HepG2 (cell line): ENCODE results near the gene OLR1. TPM values are rescaled to one million over a fixed set of nuclear protein-coding genes. Genes with fewer than 3 reads are reported as not detected.

Experiments used
- ATAC-seq: fragments of 200-7000 bp; cut with Tn5 transposase; 3 replicates; pipeline ENCODE4 v1.9.1; 2020; ENCODE audit warnings: mild to moderate bottlenecking, moderate library complexity
- BruUV-seq: library from RNA; stranded (reverse); fragments of 400-500 nt; replicated peaks from 2 replicates; lab custom pipeline; 2021; lab: Mats Ljungman, UMichigan
- CTCF ChIA-PET: fragments of 300-600 bp; formaldehyde crosslinking; extraction: SDS; loops from one replicate; lab custom pipeline; 2021; ENCODE audit warnings: low total read pairs, inconsistent platforms, low intra/inter-chr PET ratio; lab: Yijun Ruan, JAX
- POLR2A ChIA-PET: fragments of 350-600 bp; sonication (Branson Sonifier 250); formaldehyde crosslinking; loops from one replicate; lab custom pipeline; 2020; ENCODE audit warnings: antibody characterized with exemption, inconsistent platforms; lab: Yijun Ruan, JAX
- DNase-seq: peaks from one replicate; pipeline ENCODE4 v3.0.0-alpha.2; 2015; ENCODE audit warnings: low spot score
- FAIRE-seq: peaks from 3 replicates; lab custom pipeline; 2011; peaks lifted over from hg19 to GRCh38; lab: Jason Lieb, UNC
- H2AFZ ChIP-seq: one replicate; pipeline ENCODE4 v1.6.1; 2011; ENCODE audit warnings: low read length, inconsistent platforms
- H3K27ac ChIP-seq: fragments of 300-600 bp; 3 replicates; pipeline ENCODE4 v1.8.0; 2011; ENCODE audit warnings: mixed run types, mild to moderate bottlenecking, mixed read lengths, low read length, inconsistent platforms; ENCODE audit not compliant: insufficient read depth; ENCODE audit errors: extremely low read length
- H3K27me3 ChIP-seq, 2 experiments: fragments of 200-600 bp in 1 of 2; 2 replicates in 1 of 2; 3 replicates in 1 of 2; pipeline versions ENCODE4 v1.6.0 to v1.8.0; 2011; ENCODE audit warnings: low read length in 2 of 2, mild to moderate bottlenecking in 2 of 2, moderate library complexity in 2 of 2, inconsistent platforms in 1 of 2; ENCODE audit not compliant: insufficient read depth in 2 of 2, control insufficient read depth in 1 of 2
- H3K36me3 ChIP-seq, 2 experiments: fragments of 200-600 bp in 1 of 2; replicated peaks in 1 of 2; 2 replicates in 1 of 2; 3 replicates in 1 of 2; pipeline versions ENCODE4 v1.5.1 to v1.8.0; 2011; ENCODE audit warnings: low read length in 2 of 2, inconsistent platforms in 1 of 2; ENCODE audit not compliant: insufficient read depth in 2 of 2, control insufficient read depth in 1 of 2
- H3K4me1 ChIP-seq: 2 replicates; pipeline ENCODE4 v1.5.1; 2012; ENCODE audit warnings: low read length, inconsistent platforms; ENCODE audit not compliant: insufficient read depth
- H3K4me2 ChIP-seq: 2 replicates; pipeline ENCODE4 v1.6.0; 2011; ENCODE audit warnings: low read depth, low read length, inconsistent platforms
- H3K4me3 ChIP-seq, 3 experiments: fragments of 200-600 bp in 1 of 3; sonication (generic), shearing (Covaris generic) in 1 of 3; replicated peaks in 1 of 3; 2 replicates each; pipeline ENCODE4 v1.5.1; 2011 to 2016; ENCODE audit warnings: low read length in 3 of 3, inconsistent platforms in 2 of 3, low read depth in 2 of 3, mild to moderate bottlenecking in 2 of 3, control low read depth in 1 of 3, mixed read lengths in 1 of 3; ENCODE audit not compliant: insufficient read depth in 1 of 3
- H3K79me2 ChIP-seq: one replicate; pipeline ENCODE4 v1.6.1; 2011; ENCODE audit warnings: low read length, inconsistent platforms; ENCODE audit not compliant: insufficient read depth
- H3K9ac ChIP-seq: 2 replicates; pipeline ENCODE4 v1.6.0; 2011; ENCODE audit warnings: mild to moderate bottlenecking, low read depth, low read length, inconsistent platforms; ENCODE audit not compliant: insufficient read depth
- H3K9me3 ChIP-seq: 2 replicates; pipeline ENCODE4 v1.5.1; 2012; ENCODE audit warnings: mild to moderate bottlenecking, low read length
- H4K20me1 ChIP-seq: 2 replicates; pipeline ENCODE4 v1.6.0; 2011; ENCODE audit warnings: inconsistent platforms, mild to moderate bottlenecking, low read length, moderate library complexity; ENCODE audit not compliant: insufficient read depth
- ATF6 ChIP-seq: sonication (generic); formaldehyde crosslinking; conservative IDR thresholded peaks from 2 replicates; pipeline ENCODE4 v1.4.0; 2020; ENCODE audit warnings: missing genetic modification reagents
- CBFB ChIP-seq: sonication (generic); formaldehyde crosslinking; IDR thresholded peaks from 2 replicates; pipeline ENCODE4 v1.4.0; 2020; ENCODE audit warnings: missing genetic modification reagents
- CERS6 ChIP-seq: sonication (generic); formaldehyde crosslinking; IDR thresholded peaks from 2 replicates; pipeline ENCODE4 v1.5.0; 2020; ENCODE audit warnings: missing genetic modification reagents
- CREB3 ChIP-seq: sonication (generic); formaldehyde crosslinking; IDR thresholded peaks from 2 replicates; pipeline ENCODE4 v1.5.0; 2020; ENCODE audit warnings: missing genetic modification reagents
- FOXJ3 ChIP-seq: sonication (generic); formaldehyde crosslinking; IDR thresholded peaks from 2 replicates; pipeline ENCODE4 v1.4.0; 2020; ENCODE audit warnings: missing genetic modification reagents, mild to moderate bottlenecking, borderline replicate concordance
- PHF21A ChIP-seq: sonication (generic); formaldehyde crosslinking; IDR thresholded peaks from 2 replicates; pipeline ENCODE4 v1.5.0; 2020; ENCODE audit warnings: mild to moderate bottlenecking, missing genetic modification reagents
- SMARCC2 ChIP-seq: fragments of 450-650 bp; IDR thresholded peaks from 2 replicates; pipeline ENCODE4 v1.6.1; 2017; ENCODE audit warnings: antibody characterized with exemption, mild to moderate bottlenecking
- SP4 ChIP-seq: sonication (generic); formaldehyde crosslinking; IDR thresholded peaks from 2 replicates; pipeline ENCODE4 v1.8.1; 2023; ENCODE audit warnings: mild to moderate bottlenecking, missing genetic modification reagents
- TP53 ChIP-seq: sonication (generic); formaldehyde crosslinking; conservative IDR thresholded peaks from 2 replicates; pipeline ENCODE4 v1.4.0; 2020; ENCODE audit warnings: missing genetic modification reagents
- ZNF101 ChIP-seq: sonication (generic); formaldehyde crosslinking; IDR thresholded peaks from 2 replicates; pipeline ENCODE4 v1.4.0; 2020; ENCODE audit warnings: mild to moderate bottlenecking, low read depth, missing genetic modification reagents, borderline replicate concordance
- ZNF382 ChIP-seq: sonication (generic); formaldehyde crosslinking; IDR thresholded peaks from 2 replicates; pipeline ENCODE4 v1.5.0; 2020; ENCODE audit warnings: missing genetic modification reagents, mild to moderate bottlenecking, borderline replicate concordance
- ZNF510 ChIP-seq: sonication (generic); formaldehyde crosslinking; IDR thresholded peaks from 2 replicates; pipeline ENCODE4 v1.4.0; 2020; ENCODE audit warnings: low read depth, mild to moderate bottlenecking, missing genetic modification reagents
- ZNF784 ChIP-seq: sonication (generic); formaldehyde crosslinking; IDR thresholded peaks from 2 replicates; pipeline ENCODE4 v1.5.1; 2020; ENCODE audit warnings: missing genetic modification reagents, mild to moderate bottlenecking, borderline replicate concordance
- ZSCAN30 ChIP-seq: sonication (generic); formaldehyde crosslinking; IDR thresholded peaks from 2 replicates; pipeline ENCODE4 v1.5.0; 2020; ENCODE audit warnings: mild to moderate bottlenecking, missing genetic modification reagents
- WGBS: methylation state at CpG from one replicate; pipeline ENCODE4 v1.1.6; 2017; ENCODE audit warnings: low lambda C conversion rate; 5-methylcytosine and 5-hydroxymethylcytosine counted together
- in situ Hi-C: cut with HindIII; loops from 2 replicates; pipeline ENCODE4 v1.10.0; 2017; ENCODE audit warnings: low pct_unique_long_range_greater_than_20kb; ENCODE audit not compliant: extremely low pct_ligation_motif_present
- intact Hi-C: fragments of 100-400 bp; cut with micrococcal nuclease; formaldehyde crosslinking; loops from one replicate; pipeline ENCODE4 v1.10.0; 2022; ENCODE audit not compliant: unreplicated experiment
- polyA plus RNA-seq, 8 experiments: library from polyadenylated mRNA; depleted of rRNA in 3 of 8; stranded (reverse) in 7 of 8; unstranded in 1 of 8; fragments of >200 nt; fragmentation: Illumina TruSeq in 4 of 8; extraction: Trizol in 4 of 8; gene quantifications; 2 replicates each; pipeline versions ENCODE4 v1.2.1 to v1.2.3, GENCODE V29; 2011 to 2016; ENCODE audit warnings: low read depth in 4 of 8, missing spikeins in 1 of 8, mixed read lengths in 1 of 8; ENCODE audit not compliant: insufficient read depth in 1 of 8
- total RNA-seq, 5 experiments: library from RNA; depleted of rRNA; stranded (reverse); fragments of >200 nt; fragmentation: Illumina TruSeq; extraction: Trizol; gene quantifications; 2 replicates each; pipeline ENCODE4 v1.2.3, GENCODE V29; 2016; ENCODE audit warnings: low read depth in 1 of 5

The OLR1 gene
- total and polyA plus RNA-seq, 2 of the 13 experiments (the other 11 are each of a cell fraction or from before 2014, with no cell fraction given) = not detected

- TF ChIP-seq CERS6 (CRISPR knock-in tag) (no peak), ZNF101 (CRISPR knock-in tag) (no peak), CBFB (no peak), ZNF784 (CRISPR knock-in tag) (no peak), CREB3 (CRISPR knock-in tag) (no peak), ZNF510 (CRISPR knock-in tag) (no peak)
Observed at GRCh38 chr12:10170216-10170615, 1.7 kb downstream of the OLR1 start (continued).

- ATAC-seq (no peak), DNase-seq (no peak), FAIRE-seq (no peak)
- Histone ChIP-seq H4K20me1 (no peaks in the 10 kb centered on the region), H3K4me1 (no peaks in the 10 kb centered on the region), H3K9ac (no peak overlapping the region), H3K9me3 (no peaks in the 10 kb centered on the region), H3K4me3 (no peak overlapping the region), H3K27ac (no peak overlapping the region), H3K79me2 (no peaks in the 10 kb centered on the region), H3K36me3 (no peaks in the 10 kb centered on the region), H2AFZ (no peak overlapping the region), H3K27me3 (no peaks in the 10 kb centered on the region), H3K4me2 (no peak overlapping the region)
- intact Hi-C loops = no loop called here
- ChIA-PET CTCF (no interaction called here), POLR2A (no interaction called here)
- WGBS = 65% methylated on average over 3 of the region's 3 CpGs
- no TSS peak for BruUV-seq
- in situ Hi-C loops = no loop called here
- no peak for TF ChIP-seq TP53
- no peak for TF ChIP-seq PHF21A
- TF ChIP-seq FOXJ3 (CRISPR knock-in tag) = no peak
- no peak for TF ChIP-seq ZSCAN30 (CRISPR knock-in tag)
- TF ChIP-seq SMARCC2 = no peak
- no peak for TF ChIP-seq SP4 (CRISPR knock-in tag)
- TF ChIP-seq ATF6 = no peak
- TF ChIP-seq ZNF382 (CRISPR knock-in tag) = no peak
Observed at GRCh38 chr12:10169104-10169503, 2.8 kb downstream of the OLR1 start.
